Effector CD4-positive, alpha-beta T cell (primary cell): Measurements from ENCODE around the gene KLHL29.

ENCODE experiments used
- DNase-seq: peaks from one replicate; pipeline ENCODE4 v3.0.0-alpha.2; 2020

The KLHL29 gene

DNA sequence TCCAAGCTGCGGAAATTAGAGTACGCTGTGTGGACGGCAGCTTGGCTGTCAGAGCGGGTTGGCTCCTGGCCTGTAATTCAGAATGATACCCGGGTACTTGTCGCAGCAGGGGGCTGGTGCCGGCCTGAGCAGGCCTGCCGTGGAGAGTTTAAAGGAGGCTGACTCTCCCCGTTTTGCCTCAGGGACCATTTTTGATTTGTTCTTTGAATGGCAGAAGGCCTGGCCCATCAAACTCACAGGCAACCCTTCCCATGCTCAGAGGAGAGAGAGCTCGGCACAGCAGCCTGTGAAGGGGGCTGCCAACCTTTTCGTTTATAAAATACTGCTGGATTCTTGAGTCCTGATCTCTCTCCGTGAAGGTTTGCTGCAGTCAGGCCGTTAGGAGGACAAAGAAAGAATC is 151.3 kb downstream of the KLHL29 start:
- no peak for DNase-seq

DNA sequence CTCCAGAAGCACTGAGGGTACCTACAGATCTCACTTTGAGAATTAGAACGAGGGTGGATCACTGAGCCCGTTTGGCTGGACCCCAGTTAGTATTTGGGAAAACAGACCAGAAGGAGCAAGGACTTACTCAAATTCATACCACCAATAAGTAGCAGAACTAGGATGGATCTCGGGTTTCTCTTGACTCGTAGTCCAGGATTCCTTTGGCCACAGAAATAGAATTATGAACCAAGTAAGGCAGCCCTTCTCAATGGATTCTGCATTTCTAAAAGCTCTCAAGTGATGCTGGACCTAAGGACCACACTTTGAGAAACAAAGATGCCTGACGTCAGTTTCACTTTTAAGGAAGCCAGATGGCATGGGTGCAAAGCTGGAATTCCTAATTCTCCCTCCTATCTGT is 153.0 kb downstream of the KLHL29 start:
- no peak for DNase-seq

DNA sequence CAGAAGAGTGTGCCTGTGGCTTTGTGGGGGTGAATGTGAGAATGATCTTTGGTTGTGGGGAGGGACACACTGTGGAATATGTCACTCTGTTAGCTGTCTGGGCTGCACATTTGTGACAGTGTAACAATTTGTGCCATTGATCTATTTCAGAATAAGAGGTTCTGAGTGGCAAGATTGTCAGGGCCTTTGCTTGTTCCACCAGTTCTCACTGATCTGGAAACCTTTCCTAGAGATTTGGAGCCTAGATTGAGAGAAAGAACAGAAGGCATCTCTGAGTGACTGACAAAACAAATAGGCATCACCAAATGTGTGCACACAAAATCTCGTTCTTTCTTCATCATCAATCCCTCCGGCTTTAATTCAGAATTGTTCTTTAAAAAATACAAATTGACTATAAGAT is 153.6 kb downstream of the KLHL29 start:
- DNase-seq = no peak

DNA sequence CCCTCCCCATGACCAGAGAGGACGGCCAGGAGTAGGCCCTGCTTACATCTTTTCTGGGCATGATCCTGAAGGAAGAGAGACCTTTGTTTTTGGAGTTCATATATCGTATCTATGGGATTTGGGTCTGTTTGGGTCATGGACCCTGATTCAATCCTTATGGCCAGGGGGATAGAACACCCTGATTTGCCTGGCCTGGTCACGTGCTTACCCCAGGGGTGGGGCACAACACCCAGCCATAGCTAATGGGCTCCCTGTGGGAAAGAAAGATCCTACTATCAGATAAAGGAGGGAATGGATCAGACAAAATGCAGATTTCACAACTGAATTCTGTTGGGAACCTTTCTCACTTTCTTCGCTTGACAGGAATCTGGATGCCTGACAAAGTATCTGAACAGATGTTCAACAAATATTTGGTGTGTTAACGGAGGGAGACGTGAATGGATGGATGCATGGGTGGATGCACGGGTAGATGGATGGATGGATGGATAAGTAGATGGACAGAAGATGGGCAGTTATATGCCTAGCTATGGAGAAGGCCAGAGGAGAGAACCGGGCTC is 155.9 kb downstream of the KLHL29 start:
- no peak for DNase-seq

DNA sequence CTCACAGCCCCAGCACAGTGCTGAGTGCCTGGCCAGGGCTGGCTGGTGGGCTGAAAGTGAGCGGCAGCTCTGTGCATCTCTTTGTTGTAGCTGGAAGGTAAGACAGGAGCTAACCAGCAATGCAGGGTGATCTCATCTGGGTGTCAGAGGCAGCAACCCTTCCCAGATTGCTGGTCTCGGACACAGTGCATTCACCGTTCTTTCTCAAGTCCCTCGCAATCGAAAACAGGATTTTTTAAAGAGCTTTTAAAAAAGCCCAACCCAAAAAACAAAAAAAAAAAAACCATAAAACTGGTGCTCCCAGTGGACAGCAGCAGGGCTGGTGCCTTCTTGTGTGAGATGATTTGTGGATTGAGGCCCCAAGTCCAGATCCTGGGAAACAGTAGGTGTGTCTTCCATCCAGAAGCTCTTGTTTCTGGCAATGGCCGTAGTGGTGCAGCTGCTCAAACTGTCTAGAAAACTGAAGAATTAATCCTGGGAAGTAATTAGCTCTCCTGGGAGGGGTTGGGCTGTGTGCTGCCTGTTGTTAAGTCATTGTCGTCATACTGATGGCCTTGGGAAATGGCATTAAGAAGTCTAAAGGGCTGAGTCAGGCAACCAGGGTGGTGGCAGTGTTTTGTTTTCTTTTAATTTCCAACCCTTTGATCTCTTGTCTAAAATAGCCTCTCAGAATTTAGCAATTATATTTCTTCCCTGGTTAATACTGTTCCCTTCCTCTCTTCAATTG is 156.7 kb downstream of the KLHL29 start:
- no peak for DNase-seq

DNA sequence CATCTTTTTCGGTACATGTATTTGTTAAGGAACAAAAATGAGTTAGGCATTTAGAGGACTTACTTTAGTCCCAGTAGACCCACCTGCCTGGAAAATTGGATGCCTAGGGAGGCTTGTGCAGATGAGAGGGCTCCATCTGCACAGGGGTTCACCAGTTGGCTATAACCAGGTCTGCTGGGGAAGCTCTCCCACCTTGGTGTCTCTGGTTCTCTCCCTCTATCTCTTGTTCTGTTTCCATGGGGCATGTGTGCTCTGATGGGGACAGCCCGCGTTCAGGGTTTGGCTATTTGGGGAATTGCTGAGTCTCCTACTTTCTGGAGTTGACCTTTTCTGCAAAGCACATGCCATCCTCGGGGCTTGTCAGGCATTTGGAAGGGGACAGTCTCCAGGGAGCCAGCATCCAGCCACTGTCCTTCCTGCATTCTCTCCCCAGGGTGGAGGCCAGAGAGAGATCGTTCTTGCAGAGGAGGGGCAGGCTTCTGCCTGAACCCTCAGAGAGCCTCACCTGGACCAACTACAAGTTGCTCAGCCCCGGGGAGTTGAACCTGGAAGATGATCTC is 157.3 kb downstream of the KLHL29 start:
- DNase-seq = no peak

DNA sequence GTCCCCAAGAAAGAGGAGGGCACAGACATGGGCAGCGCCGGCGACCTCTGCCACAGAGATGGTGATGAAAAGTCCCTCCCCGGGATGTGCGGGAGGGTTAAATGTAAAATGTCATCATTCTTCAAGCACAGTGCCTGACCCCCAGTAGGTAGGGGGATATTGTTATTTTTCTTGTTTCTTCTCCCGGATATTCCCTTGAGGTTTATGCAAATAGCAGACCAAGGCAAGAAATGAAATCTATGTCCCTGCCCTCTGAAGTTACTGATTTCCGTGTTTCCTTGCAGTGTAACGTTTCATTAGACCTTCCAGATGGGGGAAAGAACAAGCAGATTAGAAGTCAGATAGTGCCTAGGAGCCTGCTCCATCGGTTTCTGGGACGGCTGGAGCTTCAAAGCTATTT is 158.3 kb downstream of the KLHL29 start:
- no peak for DNase-seq

DNA sequence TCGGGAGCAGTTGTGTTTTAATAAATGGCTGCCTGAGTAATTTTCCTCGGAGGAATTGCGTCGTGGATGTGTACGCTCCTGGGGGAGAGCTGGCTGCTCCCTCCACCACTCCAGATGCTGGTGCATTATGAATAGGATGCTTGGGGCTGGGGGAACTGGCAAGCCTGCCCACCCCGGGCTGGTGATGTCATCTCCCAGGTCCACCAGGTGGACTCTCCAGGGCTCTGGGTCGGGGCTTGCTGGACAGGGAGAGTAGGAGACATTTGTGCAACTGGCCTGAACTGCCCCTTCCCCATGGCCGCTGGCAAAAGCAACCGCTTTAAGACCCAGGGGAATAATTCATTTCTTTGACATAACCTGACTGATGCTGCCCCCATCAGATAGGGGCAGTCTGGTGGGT is 158.7 kb downstream of the KLHL29 start:
- no peak for DNase-seq

DNA sequence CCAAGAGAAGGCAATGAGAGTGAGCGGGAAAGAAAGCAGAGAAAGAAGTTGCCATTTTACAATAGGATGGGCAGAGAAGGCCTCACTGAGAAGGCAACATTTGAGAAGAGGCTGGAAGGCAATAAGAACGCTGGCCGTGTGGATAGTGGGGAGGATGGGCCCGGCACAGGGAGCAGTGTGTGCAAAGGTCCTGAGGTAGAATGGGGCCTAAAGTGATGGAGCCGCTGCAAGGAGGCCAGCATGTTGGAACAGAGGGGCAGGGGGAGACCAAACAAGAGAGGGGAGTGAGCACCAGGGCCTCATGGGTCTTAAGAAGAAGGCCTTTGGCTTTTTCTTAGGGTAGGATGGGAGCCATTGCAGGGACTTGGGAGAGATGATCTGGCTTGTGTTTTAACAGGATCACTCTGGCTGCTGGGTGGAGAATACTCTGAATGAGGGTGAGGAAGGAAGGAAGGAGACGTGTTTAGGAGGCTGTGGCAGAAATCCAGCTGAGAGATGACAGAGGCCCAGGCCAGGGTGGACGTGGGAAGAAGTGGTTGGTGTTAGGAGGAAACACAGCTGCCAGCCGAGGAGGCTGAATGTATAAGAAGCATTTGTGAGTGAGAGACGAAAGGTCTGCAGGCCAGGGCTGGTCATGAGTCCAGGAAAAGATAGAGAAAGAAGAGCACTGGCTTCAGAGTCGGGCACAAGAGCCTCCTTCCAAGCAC is 159.8 kb downstream of the KLHL29 start:
- no peak for DNase-seq

DNA sequence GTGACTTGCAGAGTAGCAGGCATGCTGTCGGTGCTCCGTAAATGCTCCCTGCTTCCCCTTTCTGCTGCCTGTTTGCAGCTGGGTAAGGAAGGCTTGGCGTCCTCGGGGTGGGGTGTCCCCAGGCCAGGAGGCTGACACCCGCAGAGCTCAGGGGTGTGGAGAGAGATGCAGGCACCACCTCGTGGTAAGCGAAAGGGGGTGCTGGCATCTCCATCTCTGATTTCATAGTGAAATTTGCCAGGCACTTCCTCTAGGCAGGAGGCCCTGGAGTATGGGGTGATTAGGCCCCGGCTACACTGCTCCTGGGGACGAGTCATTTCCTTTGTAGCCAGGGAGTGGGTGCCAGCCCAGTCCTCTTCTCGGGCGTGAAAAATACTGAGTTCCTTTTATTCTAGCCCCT is 160.4 kb downstream of the KLHL29 start:
- DNase-seq = no peak

DNA sequence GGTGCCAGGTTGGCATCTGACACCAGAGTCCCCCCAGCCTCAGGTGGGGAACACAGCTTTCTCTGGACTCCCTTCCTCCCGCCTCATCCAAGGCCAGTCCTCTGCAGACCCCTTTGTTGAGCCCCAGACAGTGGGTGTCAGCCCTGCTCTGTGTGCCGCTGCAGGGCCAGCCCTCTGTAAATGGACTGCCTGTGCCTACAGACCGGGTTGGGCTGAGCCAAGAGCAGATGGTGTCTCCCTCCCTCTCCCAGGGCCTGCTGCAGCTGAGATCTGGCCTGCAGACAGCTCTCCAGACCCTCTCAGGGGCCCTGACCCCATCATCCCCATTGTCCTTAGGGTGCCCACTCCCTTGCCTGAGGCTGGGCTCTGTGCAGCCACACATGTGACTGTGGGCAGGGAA is 160.8 kb downstream of the KLHL29 start:
- no peak for DNase-seq

DNA sequence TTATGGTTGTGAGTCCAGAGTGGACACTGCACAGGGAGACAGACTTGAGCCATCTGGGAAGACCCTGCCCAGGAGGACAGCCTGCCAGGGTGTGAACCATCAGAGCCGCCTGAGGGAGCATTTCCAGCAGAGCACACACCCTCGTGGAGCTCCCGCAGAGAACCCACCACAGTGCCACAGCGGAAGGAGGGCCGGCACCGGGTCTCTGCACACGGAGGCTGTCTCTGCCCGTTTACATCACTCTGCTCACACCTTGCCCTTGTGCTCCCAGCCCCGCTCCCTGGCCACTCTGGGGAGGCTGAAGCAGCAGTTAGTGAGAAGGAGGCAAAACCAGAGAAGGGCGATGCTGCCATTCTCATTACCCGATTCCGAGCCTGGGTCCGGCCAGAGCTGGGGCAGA is 161.9 kb downstream of the KLHL29 start:
- DNase-seq = no peak

DNA sequence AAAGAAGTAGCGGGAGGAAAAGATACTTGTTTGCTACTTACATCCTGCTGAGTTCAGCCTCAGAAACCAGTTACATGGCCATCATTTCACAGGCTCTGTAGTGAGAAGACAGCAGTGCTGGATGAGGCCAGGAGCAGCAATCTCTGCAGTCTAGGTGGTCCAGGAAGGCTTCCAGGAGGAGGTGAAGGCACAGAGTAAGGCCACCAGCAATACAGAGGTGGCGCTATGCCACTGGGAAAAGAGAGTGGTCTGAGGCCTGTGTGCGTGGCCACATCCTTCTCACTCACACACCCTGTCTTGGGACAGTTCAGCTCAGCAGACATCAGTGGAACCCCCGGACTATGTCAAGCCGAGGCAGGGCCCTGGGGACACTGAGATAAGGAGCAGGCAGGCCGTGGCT is 162.7 kb downstream of the KLHL29 start:
- DNase-seq = no peak

DNA sequence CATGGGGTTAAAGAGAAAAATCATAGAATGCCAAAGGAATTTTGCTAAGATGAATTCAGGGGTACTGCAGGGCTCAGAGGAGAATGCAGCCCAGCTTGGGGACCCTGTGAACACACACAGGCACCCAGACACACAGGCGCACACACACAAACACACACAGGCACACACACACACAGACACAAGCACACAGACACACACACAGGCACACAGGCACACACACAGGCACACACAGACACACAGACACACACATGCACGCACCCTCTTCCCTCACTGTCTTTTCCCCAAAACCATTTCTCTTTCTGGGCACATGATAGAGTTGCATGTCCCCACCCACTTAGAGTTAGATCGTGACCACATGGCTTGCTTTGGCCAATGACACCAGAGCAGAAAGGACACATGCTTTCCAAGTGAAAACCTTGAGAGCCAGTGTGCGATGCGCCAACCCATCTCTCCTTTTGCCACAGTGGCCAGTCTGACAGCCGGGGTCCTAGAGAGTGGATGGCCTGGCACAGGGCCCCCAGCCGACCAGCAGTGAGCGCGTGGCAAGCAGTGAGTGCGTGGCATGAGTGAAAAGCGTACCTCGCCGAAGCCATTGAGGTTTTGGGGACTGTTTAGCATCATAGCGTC is 163.3 kb downstream of the KLHL29 start:
- DNase-seq = no peak

DNA sequence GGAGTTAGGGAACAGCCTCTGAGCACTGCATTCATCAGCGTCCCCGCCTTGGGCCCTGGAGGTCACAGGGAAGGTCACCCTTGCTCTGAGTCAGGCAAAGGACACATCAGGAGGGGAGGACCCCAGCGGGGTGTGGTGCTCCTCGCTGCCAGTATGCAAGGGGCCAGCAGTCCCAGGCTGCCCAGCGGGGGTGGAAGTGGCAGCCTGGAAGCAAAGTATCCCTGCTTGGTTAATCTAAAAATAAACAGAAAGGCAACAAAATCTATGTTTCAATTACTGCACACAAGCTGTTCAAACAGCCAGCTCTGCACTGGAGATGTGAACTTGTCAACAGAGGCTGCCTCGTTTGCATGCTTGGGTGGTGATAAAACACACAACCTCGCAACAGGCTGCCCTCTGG is 164.1 kb downstream of the KLHL29 start:
- DNase-seq = no peak

DNA sequence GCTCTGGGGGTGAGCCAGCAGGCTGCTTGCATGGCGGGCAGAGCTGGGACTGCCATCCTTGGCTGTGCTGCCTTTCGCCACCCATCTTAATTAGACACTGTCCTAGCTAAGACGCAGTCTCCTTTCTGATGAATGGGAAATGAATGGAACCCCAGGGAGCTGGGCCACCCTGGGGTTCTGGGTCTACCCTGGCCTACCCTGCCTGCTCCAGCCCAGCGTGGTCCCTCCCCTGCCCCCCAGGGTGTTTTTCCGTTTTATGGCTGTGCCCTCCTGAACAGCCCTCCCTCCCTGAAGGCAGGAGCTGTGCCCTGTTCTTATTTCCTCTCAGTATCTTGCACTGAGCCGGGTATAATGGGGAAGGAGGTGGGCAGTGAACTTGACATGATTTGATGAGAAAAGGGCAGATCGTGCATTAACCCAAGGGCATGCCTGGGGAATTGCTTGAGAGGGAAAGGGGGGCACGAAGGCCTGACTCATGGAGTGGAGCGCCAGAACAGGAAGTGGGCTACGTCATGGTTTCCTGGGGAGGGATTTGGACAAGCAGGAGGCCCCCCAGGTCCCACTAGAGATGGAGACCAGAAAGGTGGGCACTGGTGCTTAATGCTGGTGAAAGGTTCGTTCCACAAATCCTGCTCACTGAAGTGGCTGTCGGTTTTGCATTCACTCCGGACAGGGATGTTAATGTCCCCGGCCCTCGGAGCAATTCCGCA is 165.0 kb downstream of the KLHL29 start:
- no peak for DNase-seq

DNA sequence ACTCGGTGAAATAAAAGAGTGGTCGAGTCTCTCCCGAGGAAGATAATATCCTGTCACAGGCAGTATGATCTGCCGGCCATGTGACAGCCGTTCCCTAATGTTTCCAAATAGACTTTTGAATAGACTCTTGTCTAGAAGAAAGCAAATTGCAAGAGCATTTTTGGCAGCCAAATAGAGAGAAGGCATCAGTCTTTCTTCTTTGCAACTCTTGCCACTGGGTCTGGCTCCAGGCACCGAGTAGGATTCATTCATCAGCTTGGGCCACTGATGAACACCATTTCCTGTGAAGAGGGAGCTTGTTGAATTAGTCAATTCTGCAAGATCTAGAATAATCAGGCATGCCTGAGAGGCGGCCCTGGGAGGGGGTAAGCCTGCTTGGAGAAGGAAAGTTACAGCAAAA is 165.6 kb downstream of the KLHL29 start:
- DNase-seq = no peak

DNA sequence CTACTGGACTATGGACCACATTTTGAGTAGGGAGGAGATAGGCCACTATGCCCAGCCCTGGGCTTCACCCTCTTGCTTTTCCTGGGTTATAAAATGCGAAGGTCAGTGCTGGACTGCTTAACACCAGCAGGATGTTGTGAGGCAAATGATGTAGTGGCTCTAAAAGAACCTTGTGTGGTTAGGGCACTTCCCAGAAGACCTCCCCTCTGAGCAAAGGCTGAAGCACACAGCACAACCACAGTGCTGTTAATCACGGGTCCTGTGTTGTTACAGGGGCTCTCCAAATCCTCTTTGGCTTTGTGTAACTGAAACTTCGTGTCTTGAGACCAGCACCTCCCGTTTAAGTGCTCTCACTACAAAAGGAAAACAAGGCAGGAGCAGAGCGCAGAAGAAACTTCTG is 166.9 kb downstream of the KLHL29 start:
- no peak for DNase-seq

DNA sequence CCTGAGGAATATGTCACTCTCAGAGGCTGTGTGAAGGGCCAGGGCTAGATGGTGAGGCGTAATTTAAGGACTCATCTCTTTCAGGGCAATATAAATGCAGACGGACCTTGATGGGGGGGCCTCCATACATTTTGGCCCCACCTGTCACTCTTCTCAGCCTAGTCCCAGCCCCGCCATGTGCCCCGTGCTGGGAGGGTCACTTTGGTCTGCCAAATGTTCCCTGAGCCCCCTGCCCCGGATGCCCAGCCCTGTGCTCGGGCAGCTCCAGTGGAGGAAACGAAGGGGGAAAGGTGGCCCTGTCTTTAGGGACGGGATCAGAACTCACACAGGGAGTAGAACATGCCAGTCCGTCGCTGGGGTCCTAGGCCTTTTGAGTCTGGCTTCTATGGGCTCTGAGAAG is 168.6 kb downstream of the KLHL29 start:
- no peak for DNase-seq

DNA sequence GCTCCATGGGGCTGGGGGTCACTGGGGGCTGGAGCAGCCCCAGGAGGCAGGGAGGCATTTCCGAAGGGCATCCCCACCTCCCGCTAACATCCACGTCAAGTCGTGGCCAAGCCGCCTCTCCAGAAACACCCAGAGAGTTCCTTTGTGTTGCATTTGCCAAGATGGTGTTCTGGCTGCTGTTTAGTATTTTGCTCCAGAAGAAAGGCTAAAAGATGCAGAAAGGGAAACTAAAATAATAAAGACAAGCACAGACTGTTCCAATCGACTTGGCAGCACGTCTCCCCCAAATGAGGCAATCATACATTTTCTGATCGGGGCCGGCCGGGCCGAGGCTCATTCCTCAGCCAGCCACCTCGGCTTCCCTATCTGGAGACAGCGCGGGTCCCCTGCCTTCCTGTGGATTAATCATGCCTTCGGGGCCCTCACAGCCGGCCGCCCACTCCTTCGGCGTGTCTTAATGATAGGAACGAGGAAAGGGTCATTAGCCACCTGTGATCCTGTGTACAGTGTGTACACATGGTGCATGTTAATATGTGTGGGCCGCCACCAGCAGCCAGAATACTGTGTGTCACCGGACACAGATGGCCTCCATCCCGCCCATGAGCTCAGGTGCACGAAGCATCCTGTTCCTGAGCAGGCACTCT is 169.2 kb downstream of the KLHL29 start:
- DNase-seq = no peak

DNA sequence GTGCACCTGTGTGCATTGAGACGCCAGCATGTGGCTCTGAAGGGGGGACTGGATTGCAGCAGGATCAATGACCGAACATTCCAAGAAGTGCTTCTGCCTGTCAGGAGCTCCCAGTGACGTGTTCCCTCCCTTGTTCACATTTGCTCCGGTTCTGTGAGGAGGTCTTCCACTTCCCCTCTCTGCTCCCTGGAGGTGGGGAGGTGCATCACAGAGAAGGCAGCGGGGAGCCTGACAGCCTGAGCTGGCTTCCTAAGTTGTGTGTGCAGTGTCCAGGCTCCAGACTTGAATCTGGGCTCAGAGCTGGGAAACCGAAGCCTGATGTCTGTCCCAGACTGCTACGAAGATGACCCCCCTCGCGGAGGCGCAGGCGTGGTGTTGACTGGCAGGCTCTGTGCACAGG is 171.0 kb downstream of the KLHL29 start:
- no peak for DNase-seq

DNA sequence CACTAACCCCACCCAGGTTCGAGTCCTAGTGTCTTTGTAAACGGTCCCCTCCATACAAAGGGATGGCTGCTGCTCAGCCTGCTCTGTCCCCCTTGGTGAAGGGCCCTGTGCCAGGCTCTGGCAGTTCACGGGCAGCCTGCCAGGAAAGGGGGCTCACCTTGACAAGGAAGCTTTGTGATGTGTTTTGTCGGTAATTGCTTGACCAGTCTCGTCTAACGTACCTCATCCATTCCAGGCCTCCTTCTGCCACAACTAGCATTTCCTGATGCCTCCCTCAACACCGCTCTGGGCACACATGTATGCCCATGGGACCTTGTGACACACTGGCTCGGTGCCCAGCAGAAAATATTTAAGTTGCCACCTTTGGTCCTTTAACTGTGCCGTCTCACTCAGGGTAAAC is 171.9 kb downstream of the KLHL29 start:
- no peak for DNase-seq

DNA sequence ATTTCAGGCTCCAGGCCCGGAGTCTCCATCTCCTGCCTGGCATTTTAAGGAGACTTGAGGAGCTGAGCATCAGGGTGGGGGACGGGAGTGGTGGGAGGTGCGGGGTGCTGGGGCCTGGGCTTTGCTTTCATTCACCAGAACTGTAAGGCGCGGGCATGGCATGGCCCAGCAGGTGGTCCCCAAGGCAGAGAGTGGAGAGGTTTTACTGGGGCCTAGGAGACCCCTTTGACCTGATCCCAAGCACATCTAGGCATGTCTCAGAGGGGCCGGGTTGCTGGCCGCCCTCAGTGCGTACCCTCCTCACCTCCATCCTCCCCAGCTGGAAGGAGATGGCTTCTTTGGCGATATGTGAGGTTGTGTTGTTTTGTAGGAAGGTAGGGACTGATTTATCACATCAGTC is 172.5 kb downstream of the KLHL29 start:
- DNase-seq = no peak
